CD4-positive, alpha-beta T cell treated with Interleukin-4 for 1 hour (primary cell): ENCODE data around the gene ATG7.
"Not testable (repeated sequence)": the region's sequence is repeated elsewhere in the genome, so short reads cannot be mapped to it uniquely, and the experiment has no call there.

ENCODE experiments used
- DNase-seq, 2 donors: peaks; one replicate each; pipeline ENCODE4 v3.0.0-alpha.2; 2020 to 2022

Gene ATG7

DNA sequence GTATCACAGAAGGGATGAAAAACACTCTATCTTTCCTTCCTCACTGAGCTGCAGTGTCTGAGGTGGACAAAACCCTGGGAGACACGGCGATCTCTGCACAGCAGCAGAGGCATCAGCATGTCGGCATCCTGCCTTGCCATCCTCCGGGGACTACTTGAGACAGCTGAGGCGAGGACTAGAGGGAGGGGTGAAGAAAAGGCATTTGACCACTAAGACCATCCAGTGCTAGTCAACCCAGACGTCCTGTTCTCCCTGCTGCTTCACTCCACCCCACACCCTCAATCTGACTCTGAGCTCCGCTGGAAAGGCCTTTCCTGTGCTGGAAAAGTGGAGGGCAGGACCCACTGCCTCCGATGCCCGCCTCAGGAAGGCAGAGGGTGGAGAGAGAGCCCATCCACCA, 304.3 kb downstream of the ATG7 start:
- DNase-seq: no peak

- no peak for DNase-seq
Measured at GRCh38 chr3:11578169-11578568, 306.0 kb downstream of the ATG7 start.

DNA sequence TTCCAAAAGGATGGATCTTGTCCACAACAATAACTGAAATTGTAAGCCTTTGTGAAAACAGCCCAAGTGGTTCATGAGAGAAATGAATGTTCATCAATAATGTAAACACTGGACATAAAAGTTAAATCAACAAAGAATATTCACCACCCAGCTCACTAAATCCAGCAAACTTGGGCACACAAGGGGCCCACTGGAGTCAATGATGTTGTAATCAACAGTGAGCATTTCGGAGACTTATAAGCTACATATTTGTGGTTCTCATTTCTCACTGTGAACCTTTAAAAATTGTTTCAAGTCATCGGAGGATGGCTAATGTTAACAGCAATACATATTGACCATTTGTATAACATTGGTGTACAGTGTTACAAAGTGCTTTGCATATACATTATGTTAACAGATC, 308.4 kb downstream of the ATG7 start:
- no peak for DNase-seq

DNA sequence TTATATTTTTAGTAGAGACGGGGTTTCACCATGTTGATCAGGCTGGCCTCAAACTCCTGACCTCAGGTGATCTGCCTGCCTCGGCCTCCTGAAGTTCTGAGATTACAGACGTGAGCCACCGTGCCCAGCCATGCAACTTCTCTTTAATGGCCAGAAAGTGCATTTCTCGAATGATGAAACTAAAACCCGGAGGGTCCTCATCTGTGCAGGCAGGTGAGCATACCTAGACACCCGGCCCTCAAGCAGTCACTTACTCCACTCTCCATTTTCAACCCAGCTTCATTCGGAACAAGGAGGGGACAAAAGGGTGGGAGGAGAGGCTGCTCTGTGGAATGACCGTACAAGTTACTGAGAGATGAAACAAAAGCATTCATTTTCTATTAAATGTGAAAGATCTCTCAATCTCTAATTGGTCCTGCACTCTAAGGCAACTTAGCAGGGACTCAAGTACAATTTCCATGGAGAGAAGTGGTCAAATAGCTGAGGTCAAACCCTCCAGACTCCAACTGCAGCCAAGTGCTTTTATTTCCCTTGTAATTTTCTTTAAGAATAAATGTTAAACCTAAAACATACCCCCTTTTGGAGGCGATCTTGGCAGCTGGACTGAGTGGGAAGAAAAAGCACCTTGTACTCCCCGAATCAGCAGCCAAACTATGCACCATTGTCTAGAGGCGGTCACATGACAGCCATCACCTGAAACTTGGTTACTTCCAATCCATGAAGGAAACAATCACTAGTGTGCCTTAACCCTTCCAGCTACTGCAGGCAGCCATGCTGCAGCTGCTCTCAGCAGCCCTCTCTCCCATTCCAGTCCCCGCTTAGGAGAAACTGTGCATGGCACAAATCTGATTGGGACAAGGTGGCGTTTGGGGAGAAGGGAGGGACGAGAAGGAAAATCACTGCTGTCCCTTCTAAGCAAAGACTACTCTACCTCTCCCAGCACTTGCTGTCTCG, 309.3 kb downstream of the ATG7 start:
- DNase-seq: no peak

- DNase-seq: no peak
Measured at GRCh38 chr3:11582191-11582968, 310.2 kb downstream of the ATG7 start.

GRCh38 chr3:11583235-11583634, 311.0 kb downstream of the ATG7 start:
- no peak for DNase-seq

DNA sequence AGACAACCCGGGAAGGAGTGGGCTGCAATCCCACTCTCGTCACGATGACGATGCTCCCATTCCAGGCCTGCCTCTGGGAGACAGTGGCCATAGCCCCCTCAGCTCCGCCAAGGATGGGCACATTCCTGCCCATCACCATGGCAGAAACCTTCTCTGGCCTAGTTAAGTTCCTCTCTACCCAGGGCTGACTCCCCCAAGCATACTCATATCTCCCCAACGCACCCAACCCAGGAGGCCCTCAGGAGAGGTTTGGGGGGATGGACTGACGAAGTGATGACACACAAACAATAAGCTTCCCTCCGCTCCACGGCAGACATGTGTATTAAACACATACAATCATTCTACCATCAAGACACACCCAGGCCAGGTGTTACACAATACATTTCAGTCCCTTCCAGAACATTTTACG, 311.4 kb downstream of the ATG7 start:
- no peak for DNase-seq

- DNase-seq: no peak
Measured at GRCh38 chr3:11584570-11584969, 312.4 kb downstream of the ATG7 start.

DNA sequence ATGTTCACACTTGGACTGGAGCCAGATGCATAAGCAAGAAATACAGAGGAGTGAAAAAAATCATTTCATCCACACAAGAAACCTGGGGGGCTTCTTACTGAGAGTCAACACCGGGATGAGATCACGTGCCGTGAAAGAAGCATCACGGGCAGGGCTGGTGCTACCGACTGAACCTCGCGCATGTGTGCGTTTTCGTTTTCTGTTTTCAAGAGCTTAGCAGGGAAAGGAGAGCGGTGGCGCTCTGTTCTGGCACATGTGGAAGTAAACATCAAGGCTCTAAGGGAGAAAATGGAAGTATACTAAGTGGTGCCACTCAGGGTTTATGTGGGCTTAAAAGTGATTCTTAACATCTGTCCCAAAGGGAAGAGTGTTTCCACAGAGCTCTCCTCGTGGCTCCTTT, 315.6 kb downstream of the ATG7 start:
- DNase-seq: no peak

DNA sequence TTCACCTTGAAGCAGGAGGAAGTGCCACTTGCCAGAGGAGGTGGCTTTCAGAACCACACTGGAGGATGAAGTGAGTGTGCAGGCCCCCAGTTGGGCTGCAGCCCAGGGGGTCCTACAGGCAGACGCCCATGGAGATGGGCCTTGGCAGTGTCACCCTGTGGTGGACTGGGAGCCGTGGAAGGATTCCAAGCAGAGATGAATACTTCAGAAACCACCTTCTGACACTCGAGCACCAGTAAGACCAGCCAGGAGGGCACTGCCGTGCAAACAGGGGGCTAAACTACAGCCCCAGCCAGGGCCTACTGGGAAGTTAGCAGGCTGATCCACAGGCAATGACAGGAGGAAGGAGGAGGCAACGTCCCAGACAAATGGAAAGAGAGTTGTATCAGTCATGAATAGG, 316.1 kb downstream of the ATG7 start:
- DNase-seq: no peak

DNA sequence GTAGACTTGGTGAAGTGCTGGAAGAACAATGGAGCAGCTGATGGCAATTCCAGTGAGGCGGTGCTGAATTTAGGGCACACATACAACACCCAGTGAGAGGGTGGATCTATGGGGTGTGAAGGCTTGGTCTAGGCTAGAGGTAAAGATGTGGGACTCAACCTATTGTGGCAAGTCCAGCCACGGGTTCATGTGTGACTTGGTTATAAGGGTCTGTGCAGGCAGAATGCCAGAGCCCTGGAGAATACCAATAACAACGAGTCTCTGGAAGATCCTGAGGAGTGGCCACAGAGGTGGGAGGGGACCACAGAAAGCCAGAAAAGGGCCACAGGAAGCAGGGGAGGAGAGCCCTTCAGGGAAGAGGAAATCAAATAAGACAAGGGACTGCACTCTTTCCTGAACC, 316.6 kb downstream of the ATG7 start:
- DNase-seq: no peak

DNA sequence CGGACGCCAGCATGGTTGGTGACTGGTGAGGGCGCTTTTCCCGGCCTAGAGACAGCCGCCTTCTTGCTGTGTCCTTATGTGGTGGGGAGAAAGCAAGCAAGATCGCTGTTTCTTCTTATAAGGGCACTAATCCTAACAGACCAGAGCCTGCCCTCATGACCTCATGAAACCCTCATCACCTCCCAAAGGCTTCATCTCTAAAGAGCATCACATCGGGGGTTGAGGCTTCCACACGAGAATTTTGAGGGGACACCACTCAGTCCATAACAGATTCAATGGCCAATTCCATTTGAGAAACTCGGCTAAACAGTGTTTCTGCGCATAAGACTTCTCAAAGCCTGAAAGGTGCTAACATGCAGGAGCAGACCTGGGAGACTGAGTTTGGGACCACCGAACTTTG, 317.5 kb downstream of the ATG7 start:
- DNase-seq: no peak

DNA sequence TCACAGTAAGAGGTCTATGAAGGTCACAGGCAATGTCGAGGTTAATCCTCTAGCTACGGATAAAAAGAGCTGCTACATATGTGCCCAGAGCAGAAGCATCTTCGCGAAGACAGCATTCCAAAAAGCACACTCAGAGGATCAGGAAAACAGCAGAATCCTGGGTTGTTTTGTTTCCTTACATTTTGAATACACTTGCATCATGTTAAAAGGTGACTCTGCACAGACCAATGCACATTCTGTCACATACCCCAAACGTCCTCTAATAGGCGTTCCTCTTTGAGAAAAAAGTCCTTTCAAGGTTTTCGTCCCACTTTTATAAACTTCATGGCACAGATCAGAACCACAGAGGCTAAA, 318.8 kb downstream of the ATG7 start:
- DNase-seq: no peak

- DNase-seq: no peak
Measured at GRCh38 chr3:11591391-11592282, 319.4 kb downstream of the ATG7 start.

DNA sequence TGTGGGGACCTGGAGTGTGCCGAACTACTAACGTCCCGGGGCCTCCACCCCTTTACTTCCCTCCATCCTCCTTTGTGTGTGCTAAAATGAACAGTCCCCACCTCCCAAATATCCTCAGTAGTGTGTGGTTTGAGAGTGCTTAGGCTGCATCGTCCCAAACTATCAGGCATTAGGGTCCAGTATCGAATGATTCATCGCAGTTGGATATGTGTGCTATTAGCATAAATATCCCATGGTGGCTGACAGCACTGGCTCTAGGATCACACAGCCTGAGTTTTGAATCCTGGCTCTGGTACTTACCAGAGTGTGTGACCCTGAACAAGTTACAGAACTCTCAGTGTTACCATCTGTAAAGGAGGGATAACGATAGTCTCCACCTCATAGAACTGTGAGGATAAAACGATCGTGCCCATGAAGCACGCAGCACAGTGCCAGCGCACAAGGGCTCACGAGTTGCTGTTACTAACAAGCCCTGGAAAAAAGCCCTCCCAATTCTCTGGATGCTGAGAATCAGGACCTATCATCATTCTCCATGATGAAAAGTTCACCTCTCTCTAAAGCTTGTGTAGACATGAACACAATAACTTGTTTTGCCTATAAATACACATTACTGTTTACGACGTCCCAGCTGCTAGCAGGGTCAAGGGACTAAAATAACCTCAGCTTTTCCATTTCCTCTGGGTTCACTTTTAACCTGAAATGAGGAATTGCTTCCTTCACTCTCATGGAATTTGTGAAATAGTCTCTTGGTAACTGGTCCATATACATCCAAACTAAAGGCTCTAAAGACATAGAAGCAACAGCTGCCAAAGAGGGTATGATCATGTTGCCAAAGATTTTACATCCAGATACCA, 320.5 kb downstream of the ATG7 start:
- no peak for DNase-seq

GRCh38 chr3:11593318-11594034, 321.3 kb downstream of the ATG7 start:
- DNase-seq: no peak

DNA sequence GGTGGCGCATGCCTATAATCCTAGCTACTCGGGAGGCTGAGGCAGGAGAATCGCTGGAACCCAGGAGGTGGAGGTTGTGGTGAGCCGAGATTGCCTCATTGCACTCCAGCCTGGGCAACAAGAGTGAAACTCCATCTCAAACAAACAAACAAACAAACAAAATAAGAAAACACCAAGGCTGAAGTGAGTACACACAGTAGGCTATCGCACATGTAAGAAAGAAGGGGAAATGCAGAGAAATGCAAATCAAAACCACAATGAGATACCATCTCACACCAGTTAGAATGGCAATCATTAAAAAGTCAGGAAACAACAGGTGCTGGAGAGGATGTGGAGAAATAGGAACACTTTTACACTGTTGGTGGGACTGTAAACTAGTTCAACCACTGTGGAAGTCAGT, 322.8 kb downstream of the ATG7 start:
- not testable (repeated sequence) for DNase-seq

DNA sequence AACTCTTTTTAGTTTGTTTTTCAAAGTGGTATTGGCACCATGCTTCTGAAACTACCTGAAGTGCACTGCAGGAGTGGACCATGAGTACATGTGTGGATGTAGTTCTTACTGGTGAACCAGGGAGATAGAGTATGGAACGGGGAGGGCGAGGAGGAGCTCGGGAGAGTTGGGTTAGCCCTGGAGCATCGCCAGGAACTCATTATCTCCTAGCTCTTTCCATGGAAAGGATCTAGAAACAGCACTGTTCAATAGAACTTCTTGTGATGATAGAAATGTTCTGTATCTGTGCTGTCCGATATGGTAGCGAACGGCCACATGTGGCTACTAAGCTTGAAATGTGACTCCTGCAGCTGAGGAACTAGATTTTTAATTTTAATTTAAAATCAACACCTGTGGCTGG, 324.2 kb downstream of the ATG7 start:
- DNase-seq: no peak

DNA sequence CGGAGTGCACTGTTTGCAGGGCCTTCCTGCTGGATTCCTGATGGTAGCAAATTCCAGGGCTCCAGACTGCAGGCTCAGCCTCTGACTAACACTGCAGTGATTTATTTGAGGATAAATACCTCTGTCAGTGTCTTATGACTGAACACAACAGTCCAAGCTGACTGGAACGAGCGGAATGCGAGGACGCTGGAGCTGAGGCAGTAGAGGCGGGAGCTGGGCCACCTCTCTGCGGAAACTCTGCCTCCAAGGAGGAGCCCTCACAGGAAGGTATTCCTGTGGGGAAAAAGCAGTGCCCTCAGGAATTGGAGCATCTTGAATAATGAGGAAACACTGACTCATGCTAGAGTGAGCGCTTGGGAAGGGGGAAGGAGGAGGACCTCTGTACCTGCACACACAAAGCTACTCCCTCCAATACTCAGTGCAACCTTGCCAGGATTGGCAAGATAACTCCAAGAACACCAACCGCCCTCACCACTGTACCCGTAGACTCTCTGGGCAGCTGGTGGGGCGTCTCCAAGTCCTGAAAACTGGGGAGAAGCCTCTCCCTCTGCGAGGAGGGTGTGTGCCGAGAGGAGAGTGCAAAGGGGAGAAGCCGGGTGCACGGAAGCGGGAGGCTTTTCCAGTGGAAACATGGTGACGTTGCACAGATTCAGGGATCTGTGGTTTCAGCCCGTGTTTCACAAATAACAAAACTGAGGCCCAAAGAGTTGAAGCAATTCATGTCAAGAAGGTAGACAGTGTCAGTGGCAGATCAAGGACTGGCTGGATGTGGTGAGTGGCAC, 328.5 kb downstream of the ATG7 start:
- DNase-seq: no peak

- DNase-seq: peak in 1 of 2 donors; percentile 52
Measured at GRCh38 chr3:11601446-11602238, 329.4 kb downstream of the ATG7 start.
